ENCODE measurements around the gene EPHA6.

EPHA6 gene

DNA sequence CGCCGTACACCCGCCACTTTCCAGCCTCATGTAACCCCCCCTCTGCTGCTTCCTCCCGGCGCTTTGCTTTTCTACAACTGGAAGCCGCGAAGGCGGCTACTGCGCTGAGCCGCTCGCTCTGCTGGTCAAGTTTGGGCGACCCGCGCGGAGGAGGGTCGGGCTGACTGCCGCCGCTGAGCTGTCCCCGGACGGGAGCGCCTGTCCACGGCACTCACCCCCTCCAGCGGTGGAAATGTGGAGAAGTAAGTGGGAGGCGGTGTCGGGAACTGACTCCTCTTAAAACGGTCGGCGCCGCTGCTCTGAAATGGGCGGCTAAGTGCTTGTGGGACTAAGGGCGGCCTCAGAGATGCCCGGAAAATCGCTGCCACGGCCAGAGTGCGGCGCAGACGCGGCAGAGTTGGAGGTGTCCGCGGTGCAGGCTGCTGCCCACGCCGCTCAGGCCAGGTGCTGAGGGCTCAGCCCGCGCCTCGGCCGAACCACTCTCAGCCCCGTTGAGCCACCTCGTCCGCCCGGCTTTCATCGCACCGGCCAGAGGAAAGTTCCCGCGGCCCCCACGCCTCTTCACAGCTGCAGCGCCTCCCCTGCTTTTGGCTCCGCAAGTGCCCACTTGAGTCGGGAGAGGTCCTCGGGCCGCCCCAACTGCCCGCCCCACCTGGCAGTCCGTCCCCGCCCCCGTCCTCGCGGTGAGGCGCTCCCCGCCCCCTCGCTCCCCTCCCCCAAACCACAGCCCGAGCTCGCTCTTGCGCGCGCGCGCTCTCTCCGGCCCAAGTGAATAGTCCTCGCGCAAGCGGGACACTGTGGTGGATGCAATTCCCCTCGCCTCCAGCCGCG is at the start of gene EPHA6:
TSS of gene EPHA6 (plus strand) at position 775 of the 831 bp plus-strand sequence.
- DNase-seq: no peak

DNA sequence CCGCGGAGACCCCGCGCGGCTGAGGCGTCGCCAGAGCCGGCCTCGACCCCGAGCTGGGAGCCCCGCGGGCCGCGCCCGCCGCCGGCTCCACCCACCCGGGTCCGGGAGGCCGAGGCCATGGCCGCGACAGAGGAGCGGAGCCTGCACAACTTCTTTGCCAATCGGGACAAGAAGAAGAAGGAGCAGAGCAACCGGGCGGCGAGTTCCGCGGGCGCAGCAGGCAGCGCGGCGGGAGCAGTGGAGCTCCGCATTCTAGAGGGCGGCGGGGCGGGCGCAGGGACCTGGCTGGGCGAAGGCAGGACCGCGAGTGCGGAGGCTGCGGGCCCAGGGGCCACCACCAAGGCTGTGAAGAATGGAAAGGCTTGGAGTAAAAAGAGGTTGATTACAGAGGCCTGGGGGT is 37.6 kb upstream of the EPHA6 start:
- no peak for DNase-seq

GRCh38 chr3:96779810-96780209 is 34.6 kb upstream of the EPHA6 start:
- no peak for DNase-seq

- no peak for DNase-seq
These were observed 18.3 kb upstream of the EPHA6 start for GRCh38 chr3:96796101-96796500.

DNA sequence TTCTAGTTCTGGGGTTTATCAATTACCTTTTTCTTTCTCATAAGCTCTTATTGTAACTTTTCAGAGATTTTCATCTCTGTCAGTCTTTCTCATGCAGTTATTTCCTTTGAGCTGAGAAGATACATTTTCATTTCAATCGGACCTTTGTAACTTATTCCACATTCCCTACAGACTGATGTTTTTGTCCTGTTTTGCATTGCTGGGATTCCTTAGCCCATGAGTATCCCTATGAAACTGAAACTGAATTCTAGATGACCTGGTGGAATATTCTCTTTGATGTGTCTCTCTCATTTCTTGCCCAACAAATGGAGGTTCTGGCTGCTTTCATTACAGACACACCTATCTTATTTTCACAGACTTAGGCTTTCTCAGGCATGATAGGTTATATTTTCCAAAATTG is 10.5 kb upstream of the EPHA6 start:
- DNase-seq: no peak

- no peak for DNase-seq
These were observed 8.1 kb upstream of the EPHA6 start for GRCh38 chr3:96806341-96806740.

- peak in 1 of 2 donors; percentile 26 for DNase-seq
These were observed 1.1 kb upstream of the EPHA6 start for GRCh38 chr3:96813134-96813819.

- no peak for DNase-seq
These were observed 515 bp downstream of the EPHA6 start for GRCh38 chr3:96814651-96815567.

DNA sequence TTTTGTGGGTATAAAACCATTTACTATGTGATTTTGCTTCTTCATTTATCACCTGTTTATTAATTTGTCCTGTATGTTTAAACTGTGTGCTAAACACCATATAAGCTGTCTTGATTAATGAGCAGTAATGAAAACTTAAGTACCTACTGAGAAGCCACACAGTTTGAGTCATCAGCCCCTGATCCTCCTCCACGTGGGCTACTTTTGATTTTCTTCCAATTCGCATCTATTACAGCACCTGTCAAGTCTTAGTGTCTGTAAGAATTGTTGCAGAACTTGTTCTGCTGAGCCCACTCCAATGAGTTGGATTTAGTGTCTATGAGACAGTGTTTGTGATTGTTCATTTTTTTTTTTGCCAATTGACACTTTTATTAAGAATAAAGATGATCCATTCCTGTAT is 16.8 kb downstream of the EPHA6 start:
- DNase-seq: no peak

- no peak for DNase-seq
These were observed 18.9 kb downstream of the EPHA6 start for GRCh38 chr3:96833301-96833700.

GRCh38 chr3:96836153-96836915 is 21.9 kb downstream of the EPHA6 start:
- DNase-seq: no peak

DNA sequence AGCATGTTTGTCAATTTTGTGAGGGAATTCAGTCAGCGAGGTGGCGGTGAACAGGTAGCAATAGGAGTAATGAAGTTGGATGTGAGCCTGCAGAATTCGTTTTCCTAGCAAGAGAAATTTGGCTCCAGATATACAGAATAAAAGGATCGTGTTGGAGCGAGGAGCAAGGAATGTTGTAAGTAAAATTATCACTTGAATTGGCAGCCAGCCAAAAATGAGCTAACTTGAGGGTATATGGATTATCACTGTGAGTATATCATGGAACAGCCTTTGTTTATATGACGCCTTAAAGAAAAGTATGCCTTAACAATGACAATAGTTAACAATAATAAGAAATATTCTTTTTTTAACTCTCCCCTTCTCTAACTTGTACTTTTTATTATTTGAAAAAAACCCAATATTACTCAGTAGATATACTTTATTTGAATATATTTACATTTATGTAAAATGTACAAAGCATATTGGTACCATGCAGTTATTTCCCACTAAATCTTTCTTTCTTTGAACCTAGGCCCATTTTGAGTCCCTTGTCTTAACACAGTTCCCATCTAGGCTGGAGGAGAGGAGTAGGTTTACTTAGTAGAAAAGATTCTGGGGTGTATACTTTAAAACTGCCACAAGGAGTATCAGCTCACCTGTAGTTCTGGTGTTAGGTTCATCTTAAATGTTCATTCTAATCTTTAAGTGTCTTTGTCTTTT is 29.3 kb downstream of the EPHA6 start:
- no peak for DNase-seq

- no peak for DNase-seq
These were observed 29.8 kb downstream of the EPHA6 start for GRCh38 chr3:96844204-96844514.

DNA sequence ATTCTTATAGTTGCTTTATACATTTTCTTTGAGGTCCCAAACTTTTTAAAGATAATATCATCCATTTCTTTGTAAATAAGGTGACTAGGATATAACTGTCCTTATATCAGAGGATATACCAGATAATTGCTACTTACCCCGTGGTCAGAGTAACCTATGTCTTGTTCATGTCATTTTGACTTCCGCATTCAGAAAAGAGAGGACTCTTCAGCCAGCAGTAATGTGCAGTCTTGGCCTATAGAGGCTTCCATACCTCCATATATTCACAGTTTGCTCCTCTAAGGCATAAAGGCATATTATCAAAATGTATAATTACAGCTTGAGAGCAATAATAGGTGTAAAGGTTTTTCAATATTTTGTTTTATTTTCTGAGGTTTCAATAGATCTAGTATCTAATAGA is 38.5 kb downstream of the EPHA6 start:
- no peak for DNase-seq

GRCh38 chr3:96860882-96861281 is 46.5 kb downstream of the EPHA6 start:
- no peak for DNase-seq

DNA sequence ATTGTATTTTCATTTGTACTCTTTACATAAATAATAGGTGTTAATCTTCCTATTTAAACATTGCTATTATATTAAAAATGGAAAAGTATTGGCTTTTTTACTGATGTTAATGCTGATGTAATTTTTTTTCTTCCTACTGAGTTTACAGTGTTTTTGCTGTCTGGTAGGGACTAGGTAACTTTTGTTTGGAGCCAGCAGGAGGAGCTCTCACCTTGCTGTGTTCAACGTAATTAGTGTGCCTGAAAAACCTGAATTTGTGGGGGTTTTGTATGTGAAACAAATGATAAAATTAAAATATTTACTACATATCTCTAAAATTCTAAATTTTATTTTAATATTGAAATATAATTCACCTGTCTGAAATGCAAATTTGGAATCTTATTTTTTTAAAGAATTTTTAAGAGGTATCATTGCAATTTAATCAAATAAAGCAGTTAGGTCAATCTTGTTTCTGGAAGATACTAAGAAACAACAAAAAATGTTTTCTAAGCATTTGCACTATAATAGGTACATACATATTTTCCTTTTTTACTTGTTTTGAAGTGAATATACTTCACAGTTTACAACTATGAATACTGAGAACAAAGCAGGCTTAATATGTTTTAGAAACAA is 48.8 kb downstream of the EPHA6 start:
- DNase-seq: peak in 1 of 2 donors; percentile 3

DNA sequence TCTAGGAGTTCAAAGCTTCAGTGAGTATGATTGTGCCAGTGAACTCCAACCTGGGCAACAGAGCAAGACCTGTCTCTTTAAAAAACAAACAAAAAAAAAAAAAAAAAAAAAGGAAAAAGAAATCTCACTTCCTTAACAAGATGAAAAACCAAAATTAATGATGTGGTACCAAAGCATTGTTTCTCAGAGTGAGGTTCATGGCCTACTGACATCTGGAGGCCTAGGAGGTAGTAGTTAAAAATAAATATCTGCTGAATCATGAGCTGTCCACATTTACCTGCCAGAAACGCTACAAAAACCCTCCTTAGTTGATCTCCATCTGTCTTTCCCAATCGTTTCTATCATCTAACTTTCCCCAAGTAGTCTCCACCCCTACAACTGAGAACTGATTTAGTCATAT is 51.2 kb downstream of the EPHA6 start:
- DNase-seq: no peak

DNA sequence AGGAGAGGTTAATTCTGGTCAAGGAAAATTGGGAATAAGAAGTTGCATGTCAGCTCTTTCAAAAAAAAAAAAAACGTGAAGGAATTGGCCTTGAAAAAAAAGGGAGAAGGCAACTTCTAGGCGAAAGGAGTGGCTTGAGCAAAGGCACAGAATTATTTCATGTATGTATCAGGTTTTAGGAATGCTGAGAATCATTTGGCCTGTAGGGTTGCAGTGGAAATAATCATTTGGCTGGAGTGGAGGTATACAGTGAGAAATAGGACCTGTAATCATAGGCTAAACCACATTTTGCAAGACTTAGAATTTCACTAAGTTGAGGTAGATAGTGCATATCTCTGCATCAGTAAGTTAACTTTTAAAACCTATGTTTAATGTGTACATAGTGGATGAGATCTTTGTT is 54.9 kb downstream of the EPHA6 start:
- DNase-seq: no peak

- no peak for DNase-seq
These were observed 63.1 kb downstream of the EPHA6 start for GRCh38 chr3:96877510-96877909.

- DNase-seq: no peak
These were observed 85.6 kb downstream of the EPHA6 start for GRCh38 chr3:96900031-96900430.

DNA sequence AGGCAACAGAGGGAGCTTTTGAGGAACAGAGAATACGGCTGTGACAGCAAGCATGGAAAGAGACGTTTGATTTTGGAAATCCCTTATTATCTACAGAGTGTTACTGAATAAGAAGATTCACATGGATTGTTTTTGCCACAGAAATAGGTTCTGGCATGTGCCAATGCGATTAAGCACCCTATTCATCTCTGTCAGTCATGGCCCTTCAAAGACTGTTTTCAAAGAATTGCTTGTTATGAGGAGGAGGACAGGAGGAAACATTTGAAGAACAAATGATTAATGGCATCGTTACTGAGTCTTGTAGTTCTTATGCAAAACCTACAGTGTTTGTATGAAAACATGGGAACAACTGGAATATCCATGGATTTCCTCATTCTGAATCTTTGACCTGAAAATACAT is 86.2 kb downstream of the EPHA6 start:
- DNase-seq: no peak

- no peak for DNase-seq
These were observed 101.1 kb downstream of the EPHA6 start for GRCh38 chr3:96915445-96915844.
